ENCODE data around the gene DUT.

Gene DUT

DNA sequence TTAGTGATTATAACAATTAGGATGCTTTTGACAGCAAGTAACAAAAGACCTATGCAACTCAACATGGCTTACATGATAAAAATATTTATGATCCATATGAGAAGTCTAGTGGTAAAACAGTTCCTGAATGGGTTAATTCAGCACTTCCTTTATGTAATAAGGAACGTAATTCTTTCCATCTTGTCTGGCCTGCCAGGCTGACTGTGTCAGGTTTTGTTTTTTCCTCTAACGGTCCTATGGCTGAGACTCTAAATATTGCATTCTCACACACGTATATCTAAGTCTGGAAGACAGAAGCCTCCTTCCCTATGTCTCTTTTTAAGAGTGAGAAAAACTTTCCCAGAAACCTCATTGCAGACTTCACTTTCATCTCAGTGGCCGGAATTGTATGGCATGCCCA, 50.6 kb downstream of the DUT start:
- Histone ChIP-seq H3K4me3 (ENCODE audit: severe bottlenecking) (no peak overlapping the region), H3K27me3 (ENCODE audit: insufficient read depth, poor library complexity, severe bottlenecking) (no peaks in the 10 kb centered on the region), H3K9me3 (ENCODE audit: severe bottlenecking) (no peaks in the 10 kb centered on the region), H3K4me1 (ENCODE audit: insufficient read depth, poor library complexity, severe bottlenecking) (peaks cover 4% of the 10 kb centered on the region), H3K27ac (ENCODE audit: poor library complexity, severe bottlenecking) (no peak overlapping the region), H3K36me3 (ENCODE audit: low read depth) (no peaks in the 10 kb centered on the region)
- DNase-seq (ENCODE audit: low spot score): no peak
- TF ChIP-seq, protein P1, sequence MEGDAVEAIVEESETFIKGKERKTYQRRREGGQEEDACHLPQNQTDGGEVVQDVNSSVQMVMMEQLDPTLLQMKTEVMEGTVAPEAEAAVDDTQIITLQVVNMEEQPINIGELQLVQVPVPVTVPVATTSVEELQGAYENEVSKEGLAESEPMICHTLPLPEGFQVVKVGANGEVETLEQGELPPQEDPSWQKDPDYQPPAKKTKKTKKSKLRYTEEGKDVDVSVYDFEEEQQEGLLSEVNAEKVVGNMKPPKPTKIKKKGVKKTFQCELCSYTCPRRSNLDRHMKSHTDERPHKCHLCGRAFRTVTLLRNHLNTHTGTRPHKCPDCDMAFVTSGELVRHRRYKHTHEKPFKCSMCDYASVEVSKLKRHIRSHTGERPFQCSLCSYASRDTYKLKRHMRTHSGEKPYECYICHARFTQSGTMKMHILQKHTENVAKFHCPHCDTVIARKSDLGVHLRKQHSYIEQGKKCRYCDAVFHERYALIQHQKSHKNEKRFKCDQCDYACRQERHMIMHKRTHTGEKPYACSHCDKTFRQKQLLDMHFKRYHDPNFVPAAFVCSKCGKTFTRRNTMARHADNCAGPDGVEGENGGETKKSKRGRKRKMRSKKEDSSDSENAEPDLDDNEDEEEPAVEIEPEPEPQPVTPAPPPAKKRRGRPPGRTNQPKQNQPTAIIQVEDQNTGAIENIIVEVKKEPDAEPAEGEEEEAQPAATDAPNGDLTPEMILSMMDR (IDR thresholded peaks at IDR 0.05; ENCODE audit: poor library complexity, severe bottlenecking): no peak
- no peak for ATAC-seq (ENCODE audit: low read depth)

DNA sequence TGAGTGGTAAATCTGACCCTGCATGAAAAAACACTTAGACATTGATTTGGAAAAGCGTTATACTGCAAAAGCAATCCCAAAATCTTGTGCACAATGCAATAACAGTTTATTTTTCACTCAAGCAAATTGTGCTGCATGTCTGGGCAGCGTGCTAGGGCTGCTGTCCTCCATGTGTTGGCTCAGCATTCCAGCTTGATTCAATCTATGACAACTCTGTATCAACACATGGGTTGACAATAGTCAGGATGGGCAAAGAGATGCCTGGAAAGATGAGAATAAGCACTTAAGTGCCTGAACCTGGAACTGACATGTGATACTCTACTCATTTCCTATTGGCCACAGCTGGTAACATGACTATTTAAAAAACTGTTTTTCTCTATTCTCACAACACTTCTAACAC, 51.8 kb downstream of the DUT start:
- H3K4me1 ChIP-seq (ENCODE audit: insufficient read depth, poor library complexity, severe bottlenecking): peaks cover 4% of the 10 kb centered on the region
- TF ChIP-seq, protein P1 (IDR thresholded peaks at IDR 0.05; ENCODE audit: poor library complexity, severe bottlenecking): no peak
- no peaks in the 10 kb centered on the region for H3K27me3 ChIP-seq (ENCODE audit: insufficient read depth, poor library complexity, severe bottlenecking)
- ATAC-seq (ENCODE audit: low read depth): no peak
- H3K9me3 ChIP-seq (ENCODE audit: severe bottlenecking): no peaks in the 10 kb centered on the region
- no peak for DNase-seq (ENCODE audit: low spot score)
- no peak overlapping the region for H3K4me3 ChIP-seq (ENCODE audit: severe bottlenecking)
- no peaks in the 10 kb centered on the region for H3K36me3 ChIP-seq (ENCODE audit: low read depth)
- no peak overlapping the region for H3K27ac ChIP-seq (ENCODE audit: poor library complexity, severe bottlenecking)

DNA sequence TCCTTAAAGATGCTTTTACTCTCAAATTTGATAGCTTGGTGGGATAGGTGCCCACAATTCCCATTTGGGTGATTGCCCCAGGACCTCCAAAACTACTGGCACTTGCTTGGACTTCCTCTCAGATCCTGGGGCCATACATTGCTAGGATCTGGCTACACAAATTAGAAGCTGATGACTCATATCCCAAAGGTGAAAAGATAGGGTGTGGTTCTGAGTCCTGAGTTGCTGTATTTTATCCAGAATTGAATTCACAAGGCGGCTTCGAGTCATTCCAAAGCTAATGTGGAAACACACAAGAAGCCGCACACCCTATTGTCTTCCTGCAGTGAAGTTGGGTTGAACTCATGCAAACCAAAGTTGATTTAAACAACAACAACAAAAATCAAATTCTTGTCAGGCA, 53.4 kb downstream of the DUT start:
- H3K27me3 ChIP-seq (ENCODE audit: insufficient read depth, poor library complexity, severe bottlenecking): no peaks in the 10 kb centered on the region
- DNase-seq (ENCODE audit: low spot score) (no peak), ATAC-seq (ENCODE audit: low read depth) (peak; percentile 61)
- TF ChIP-seq, protein P1 (IDR thresholded peaks at IDR 0.05; ENCODE audit: poor library complexity, severe bottlenecking): no peak
- no peak overlapping the region for H3K4me3 ChIP-seq (ENCODE audit: severe bottlenecking)
- H3K36me3 ChIP-seq (ENCODE audit: low read depth): no peaks in the 10 kb centered on the region
- H3K9me3 ChIP-seq (ENCODE audit: severe bottlenecking): no peaks in the 10 kb centered on the region
- no peak overlapping the region for H3K27ac ChIP-seq (ENCODE audit: poor library complexity, severe bottlenecking)
- peaks cover 6% of the 10 kb centered on the region for H3K4me1 ChIP-seq (ENCODE audit: insufficient read depth, poor library complexity, severe bottlenecking)

DNA sequence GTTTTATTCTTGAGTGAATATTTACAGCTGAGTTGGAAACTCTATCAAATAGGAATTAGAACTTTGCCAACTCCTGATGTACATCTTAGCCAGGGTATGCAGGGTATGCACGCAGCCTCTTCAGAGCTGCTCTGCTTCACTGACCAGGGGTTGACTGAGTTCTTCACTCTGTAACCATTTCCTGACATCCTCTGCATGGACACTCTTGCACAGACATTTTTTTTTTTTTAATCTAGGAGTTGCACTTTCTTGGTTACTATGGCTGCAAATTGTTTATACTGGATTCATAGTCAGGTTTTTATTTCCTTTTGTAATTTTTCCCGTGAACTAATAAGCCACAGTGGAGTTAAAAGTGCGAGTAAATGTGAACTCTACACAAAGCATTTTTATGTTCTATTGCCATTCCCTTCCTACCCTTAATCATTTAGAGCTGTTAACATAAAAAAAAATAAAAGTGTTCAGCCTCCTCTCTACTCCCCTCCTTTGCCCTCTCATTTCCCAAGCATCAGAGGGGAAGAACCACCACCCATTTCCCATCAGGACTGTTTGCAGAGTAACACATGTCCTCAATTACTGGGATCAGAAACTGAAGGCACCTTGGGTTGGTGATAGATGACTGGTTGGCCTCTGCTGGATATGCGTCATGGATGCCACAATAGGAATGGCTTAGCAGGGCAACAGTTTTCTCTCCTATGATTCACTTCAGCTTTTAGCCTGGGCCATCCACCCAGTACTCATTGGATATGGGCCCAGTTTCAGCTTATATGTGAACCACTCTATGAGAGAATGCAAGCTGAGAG, 54.0 kb downstream of the DUT start:
- no peak overlapping the region for H3K4me3 ChIP-seq (ENCODE audit: severe bottlenecking)
- TF ChIP-seq, protein P1 (IDR thresholded peaks at IDR 0.05; ENCODE audit: poor library complexity, severe bottlenecking): no peak
- no peak for DNase-seq (ENCODE audit: low spot score)
- no peaks in the 10 kb centered on the region for H3K9me3 ChIP-seq (ENCODE audit: severe bottlenecking)
- H3K27ac ChIP-seq (ENCODE audit: poor library complexity, severe bottlenecking): no peak overlapping the region
- peak; percentile 54 for ATAC-seq (ENCODE audit: low read depth)
- H3K27me3 ChIP-seq (ENCODE audit: insufficient read depth, poor library complexity, severe bottlenecking): no peaks in the 10 kb centered on the region
- peaks cover 11% of the 10 kb centered on the region for H3K4me1 ChIP-seq (ENCODE audit: insufficient read depth, poor library complexity, severe bottlenecking)
- H3K36me3 ChIP-seq (ENCODE audit: low read depth): no peaks in the 10 kb centered on the region
